HG03196 (cell line): ENCODE data around the gene IL12RB1.
"Not testable (repeated sequence)": the region's sequence is repeated elsewhere in the genome, so short reads cannot be mapped to it uniquely, and the experiment has no call there.

Experiments
- ATAC-seq: cut with Tn5 transposase; IDR thresholded peaks from one replicate; pipeline ENCODE4 v1.9.1; 2021; ENCODE audit not compliant: unreplicated experiment

The IL12RB1 gene

DNA sequence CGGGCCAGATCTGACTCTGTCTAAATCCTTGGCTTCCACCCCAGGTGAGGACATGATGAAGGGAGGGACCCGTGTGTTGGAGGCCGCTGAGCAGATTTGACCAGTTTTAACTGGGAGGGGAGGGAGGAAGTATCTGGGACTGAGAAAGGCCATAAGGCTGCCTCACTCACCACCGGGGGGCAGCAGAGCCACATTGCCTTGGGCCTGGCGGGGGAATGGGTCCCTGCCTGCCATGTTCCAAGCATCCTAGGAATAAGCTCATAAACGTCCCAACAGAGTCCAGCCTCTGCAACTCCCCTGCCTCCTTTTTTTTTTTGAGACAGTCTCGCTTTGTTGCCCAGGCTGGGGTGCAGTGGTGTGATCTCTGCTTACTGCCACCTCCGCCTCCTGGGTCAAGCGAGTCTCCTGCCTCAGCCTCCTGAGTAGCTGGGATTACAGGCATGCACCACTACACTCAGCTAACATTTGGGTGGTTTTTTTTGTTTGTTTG is 26.3 kb upstream of the IL12RB1 start:
- no peak for ATAC-seq

DNA sequence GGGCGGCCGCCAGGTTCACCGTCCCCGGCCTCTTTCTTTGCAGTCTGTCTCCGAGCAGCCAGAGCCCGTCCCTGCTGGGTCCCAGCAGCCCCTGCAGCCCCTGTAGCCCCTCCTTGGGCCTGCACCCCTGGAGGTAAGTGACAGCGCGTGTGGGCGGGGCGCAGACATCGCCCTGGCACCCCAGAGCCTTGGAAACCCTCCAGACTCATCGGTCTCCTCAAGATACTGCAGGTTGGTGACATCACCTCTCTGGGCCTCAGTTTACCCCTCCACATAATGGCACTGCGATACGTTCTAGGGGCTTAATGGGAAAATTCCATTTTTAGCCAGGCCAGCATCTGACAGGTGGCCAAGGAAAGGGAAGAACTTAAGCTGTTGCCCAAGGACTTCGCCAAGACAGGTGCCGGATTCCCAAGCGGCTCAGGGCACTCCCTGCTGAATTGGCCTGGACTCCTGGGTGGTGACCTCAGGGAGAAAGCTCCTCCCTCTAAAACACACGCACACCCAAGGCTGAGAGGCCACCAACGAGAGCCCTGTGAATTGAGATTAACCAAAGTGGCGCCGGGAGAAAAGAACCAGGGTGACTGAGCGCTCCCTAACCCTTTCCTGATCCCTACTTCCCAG is 24.0 kb upstream of the IL12RB1 start:
- ATAC-seq = no peak

DNA sequence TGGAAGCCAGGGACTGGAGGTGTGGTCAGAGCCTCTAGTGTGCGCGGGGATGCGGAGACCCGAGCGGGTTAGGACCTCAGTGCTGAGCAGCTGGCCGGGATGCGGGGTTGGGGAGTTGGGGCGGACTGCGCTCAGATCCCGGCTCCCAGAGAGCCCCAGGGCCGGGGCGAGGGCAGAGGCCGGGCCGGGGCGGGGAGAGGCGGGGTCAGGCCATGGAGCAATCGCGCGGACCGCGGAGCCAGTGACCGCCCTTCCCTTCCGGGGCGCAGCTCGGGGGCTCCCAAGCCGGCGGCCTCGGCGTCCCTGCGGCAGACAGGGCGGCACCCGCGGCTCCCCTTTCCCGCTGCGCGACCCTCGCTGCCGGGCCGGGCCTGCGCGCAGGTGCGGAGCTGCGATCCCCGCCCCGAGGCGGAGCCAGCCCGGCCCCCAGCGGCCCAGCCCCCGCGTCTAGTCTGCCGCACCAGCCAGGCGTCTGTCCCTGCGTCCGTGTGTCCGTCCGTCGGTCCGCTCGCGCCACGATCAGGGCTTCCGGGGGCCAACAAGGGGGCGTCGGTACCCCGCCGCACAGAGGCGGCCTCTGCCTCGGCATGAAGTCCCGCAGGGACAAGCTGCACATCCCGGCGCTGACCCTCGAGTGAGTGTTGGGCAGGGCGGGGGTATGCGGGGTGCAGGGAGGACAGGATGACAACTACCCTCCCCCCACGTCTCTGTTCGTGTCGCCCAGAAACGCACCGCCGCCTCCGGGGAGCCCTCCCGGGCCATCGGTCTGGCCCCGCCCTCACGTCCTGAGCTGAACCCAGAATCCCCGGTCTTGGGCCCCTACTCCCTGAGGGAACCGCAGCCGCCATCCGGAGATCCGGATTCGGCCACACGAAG is 23.2 kb upstream of the IL12RB1 start:
- ATAC-seq = no peak

DNA sequence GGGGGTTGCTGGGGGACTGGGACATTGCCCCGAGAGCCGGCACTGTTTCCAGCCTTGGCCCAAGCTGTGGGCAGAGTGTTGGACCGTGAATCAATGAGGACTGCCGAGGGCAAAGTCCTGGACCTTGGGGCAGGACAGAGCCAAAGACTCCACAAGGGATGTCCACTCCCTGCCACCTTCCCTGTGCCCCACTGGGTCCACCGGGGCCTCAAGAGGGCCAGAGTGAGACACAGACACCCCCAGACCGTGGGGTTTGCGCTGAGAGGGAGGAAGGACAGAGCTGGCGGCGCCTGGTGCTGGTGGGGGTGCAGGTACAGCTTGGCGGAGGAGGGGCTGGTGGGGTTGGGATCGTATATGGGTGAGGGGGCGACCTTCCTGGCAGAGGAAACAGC is 22.6 kb upstream of the IL12RB1 start:
- no peak for ATAC-seq

DNA sequence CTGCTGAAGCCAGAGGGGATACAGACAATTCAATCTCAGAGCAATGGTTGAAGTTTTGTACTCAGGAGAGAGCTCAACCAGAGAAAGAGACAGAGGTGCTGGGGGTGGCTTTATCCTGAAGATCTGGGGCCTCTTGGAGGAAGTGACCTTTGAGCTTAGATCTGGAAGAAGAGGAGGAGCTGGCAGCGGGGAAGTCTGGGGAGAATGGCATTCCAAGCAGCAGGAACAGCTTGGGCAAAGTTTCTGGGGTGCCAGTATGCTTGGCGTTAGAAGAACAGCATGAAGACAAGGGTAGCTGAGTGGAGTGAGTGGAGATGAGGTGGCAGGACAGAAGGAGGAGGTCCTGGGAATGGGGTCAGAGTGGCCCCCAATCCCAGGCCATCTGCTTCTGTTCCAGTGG is 22.2 kb upstream of the IL12RB1 start:
- ATAC-seq = no peak

DNA sequence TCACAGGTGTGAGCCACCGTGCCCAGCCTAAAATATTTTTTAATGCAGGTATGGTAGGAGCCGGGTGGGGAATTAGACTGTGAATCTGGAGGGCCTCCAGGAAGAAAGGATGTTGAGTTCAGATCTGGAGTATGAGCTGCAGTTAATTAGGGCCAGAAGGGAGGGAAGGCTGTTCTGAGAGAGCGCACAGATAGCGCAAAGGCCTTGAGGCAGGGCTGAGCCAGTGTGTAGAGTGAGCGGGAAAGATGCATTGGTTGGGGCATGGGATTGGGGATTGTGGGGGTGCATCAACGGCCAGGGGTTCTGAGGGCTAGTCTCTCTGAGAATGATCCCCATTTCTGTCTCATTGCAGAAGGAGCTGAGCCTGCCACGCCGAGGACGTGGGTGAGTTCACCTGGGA is 20.5 kb upstream of the IL12RB1 start:
- no peak for ATAC-seq

DNA sequence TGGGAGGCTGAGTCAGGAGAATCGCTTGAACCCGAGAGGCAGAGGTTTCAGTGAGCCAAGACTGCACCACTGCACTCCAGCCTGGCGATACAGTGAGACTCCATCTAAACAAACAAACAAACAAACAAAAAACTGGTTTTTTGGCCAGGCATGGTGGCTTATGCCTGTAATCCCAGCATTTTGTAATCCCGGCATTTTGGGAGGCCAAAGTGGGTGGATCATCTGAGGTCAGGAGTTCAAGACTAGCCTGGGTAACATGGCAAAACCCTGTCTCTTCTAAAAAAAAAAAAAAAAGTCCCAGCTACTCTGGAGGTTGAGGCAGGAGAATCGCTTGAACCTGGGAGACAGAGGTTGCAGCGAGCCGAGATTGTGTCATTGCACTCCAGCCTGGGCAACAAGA is 18.5 kb upstream of the IL12RB1 start:
- not testable (repeated sequence) for ATAC-seq

DNA sequence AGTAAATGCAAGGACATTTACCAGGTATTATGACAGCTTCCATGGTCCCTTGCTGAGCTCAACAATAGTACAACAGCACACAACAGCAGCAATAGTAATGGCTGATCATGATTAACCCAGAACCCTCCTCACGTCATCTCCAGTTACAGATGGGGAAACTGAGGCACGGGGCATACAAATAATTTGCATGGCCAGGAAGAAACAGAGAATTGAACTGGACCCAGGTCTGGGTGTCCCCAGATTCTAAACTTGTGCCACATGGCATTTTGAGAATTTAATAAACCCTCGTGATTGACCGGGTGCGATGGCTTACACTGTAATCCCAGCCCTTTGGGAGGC is 18.0 kb upstream of the IL12RB1 start:
- no peak for ATAC-seq

DNA sequence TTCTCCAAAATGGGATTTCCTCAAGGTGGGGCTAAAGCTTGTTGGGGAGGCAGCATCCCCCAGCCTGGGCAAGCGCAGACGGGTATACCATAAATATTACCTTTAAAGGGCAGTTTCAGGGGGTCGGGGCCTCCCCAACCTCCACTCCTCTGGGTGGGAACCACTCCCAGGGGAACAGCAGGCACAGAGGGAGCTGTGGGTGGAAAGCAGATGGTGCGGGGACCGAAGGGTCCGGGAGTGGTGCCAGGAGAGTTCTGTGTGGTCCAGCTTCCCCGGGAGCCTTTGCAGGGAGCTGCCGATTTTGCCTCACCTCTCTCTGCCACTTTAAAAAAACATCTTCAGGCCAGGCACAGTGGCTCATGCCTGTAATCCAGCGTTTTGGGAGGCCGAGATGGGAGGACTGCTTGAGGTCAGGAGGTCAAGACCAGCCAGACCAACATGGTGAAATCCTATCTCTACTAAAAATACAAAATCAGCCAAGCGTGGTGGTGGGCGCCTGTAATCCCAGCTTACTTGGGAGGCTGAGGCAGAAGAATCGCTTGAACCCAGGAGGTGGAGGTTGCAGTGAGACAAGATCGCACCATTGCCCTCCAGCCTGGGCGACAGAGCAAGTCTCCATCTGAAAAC is 16.3 kb upstream of the IL12RB1 start:
- ATAC-seq = no peak

DNA sequence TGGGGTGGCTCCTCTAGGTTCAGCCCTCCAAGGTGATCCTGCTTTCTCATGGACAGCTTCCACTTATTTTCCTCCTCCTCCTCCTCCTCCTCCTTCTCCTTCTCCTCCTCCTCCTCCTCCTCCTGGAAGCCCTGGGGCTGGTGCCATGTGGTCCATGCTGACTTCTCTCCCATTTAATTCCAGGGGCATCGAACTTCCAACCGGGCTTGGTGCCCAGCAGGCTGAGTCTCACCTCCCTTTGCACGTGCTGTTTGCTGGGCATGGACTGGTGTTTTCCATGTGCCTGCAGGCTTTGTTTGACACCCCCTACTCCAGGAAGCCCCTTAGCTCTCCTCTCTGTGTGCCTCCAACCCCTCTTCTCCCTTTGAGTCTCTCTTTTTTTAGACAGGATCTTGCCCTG is 14.5 kb upstream of the IL12RB1 start:
- no peak for ATAC-seq

DNA sequence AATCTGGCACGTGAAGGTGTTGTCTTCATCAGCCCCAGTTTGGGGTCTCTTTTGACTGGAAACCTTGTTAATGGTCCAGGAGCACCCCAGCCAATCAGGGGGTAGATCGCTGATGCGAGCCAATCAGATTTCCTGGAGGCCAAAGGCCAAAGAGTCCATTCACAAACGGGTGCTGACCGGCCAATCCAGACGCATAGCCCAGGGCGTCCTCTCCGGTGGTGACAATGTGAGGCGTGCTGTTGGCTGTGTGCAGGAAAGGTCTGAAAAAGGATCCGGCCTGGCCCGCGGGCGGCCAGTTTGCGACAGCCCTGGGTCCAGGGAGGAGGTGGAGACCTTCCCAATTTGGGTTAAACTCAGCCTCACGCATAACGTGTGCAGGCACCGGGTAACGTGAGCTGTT is 14.0 kb upstream of the IL12RB1 start:
- no peak for ATAC-seq

DNA sequence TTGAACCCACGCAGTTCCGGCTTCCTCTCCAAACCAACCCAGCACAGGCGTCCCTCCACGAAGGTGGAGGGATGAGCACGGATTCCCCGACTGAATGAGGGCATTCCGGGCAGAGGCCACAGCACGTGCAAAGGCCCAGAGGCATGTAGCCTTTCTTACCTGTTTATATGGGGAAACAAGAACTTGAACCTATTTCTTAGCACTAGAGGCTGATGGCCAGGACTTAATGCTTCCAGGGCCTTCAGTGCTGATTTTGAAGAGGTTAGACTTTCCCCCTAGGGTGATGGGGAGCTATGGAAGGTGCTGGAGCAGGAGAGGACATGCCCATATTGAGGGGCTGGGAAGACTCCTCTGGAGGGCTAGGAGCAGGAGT is 12.9 kb upstream of the IL12RB1 start:
- ATAC-seq = no peak

DNA sequence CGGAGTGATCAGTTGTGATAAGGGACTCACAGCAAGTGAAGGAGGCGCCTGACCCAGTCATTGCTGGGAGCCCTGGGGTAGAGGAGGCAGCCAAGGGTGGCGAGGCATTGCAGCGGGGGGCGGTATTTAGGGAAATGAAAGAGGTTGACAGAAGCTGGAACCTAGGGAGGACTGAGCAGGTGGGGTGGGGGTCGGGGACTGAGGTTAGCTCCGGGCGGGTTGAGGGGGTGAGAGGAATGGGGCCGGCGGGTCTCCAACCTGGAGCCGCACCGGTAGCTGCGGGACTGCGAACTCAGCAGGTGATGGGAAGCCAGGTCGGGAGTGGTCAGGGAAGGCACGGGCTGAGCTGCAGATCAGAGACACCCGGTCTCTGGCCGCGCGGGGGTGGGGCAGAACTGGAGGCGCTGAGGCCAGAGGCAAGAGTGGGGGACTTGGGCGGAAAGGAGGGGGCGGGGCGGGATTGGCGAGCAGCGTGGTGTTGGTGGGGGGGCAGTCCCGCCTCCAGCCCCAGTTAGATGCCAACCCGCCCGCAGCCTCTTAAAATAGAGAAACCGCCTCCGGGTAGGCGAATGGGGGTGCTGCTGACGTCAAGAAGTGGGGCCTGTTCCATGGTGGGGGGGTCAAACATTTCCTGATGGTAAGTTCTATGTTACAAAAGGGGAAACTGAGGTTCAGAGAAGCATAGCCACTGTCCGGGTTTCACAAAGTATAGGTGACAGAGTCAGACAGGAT is 12.3 kb upstream of the IL12RB1 start:
- peak; percentile 48 for ATAC-seq

DNA sequence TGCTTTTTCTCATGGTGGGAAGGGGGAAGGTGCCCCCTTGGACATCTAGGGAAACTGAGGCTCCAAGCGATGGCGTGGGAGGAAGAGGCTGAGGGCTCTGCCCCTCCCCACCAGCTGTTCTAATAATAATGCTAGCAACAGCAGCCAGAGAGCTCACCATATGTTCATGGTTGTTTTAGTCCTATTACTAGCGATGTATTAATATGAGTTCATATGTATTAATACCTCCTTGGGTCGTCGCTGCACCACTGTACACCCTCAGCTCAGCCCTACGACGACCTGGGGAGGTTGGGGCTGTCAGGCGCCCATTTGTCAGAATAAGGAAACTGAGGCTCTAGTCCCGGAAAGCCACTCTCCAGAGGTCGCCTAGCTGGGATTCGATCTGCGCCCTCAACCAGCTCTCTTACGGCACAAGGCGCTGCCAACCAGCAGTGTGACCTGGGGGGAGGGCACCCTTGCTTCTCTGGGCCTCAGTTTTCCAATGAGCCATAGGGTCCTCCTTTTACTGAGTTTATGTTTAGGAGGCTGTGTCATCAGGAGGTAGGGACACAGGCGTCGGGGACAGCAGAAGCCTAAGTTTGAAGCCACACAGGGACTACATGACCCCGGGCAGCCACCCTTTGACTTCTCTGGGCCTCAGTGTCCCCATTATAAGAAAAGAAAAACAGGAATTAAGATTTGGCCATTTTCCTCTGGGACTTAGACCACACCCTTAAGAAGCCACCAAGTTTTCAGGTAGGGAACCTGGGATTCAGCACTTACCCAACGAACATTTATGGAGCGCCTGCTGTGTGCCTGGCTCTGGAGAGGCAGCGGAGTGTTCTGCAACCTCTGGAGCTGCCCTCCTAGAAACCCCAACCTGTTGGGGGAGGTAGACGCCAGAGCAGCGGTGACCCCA is 11.5 kb upstream of the IL12RB1 start:
- no peak for ATAC-seq

DNA sequence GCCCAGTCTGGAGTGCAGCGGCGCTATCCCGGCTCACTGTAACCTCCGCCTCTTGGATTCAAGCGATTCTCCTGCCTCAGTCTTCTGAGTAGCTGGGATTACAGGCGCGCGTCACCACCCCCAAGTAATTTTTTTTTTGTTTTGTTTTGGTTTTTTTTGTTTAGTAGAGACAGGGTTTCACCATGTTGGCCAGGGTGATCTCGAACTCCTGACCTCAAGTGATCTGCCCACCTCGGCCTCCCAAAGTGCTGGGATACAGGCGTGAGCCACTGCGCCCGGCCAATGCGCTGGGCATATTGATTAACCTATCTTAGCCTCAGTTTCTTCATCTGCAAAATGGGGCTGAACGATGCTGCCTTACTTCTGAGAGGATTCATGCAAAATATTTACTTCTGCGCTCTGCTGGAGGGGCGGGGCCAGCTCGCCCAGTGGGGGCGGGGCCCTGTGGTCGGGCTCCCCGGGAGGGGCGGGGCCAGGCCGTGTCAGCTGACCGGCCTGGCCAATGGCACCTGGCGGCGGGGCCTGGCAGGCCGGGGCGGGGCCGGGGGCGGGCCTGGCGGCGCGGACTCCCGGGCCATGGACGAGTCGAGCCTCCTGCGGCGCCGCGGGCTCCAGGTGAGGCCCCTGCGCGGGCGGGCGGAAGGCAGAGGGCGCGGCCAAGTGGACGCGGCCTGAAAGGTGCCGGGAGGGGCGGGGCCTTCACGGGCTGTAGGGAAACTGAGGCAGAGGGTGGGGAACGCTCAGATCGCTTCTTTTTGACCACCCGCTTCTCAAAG is 10.7 kb upstream of the IL12RB1 start, which contains the start of gene MAST3:
Gene MAST3, plus strand, starts transcription at position 562 of the 776 bp plus-strand sequence. Its CDS starts 15 bp downstream, at position 577.
- ATAC-seq = peak; percentile 60

DNA sequence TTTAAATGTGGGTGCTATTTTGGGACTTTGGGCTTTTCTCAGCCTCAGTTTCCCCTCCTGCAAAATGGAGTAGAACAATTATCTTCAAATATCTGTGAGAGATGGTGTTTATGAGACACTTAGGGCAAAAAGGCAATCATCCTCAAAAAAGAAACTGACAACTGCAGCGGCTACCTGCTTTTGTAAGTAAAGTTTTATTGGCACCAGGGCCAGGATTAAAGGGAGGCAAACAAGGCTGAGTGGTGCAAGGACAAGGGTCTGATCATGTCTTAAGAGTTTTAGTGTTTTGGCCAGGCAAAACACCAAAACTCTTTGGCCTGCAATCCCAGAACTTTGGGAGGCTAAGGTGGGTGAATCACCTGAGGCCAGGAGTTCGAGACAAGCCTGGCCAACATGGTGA is 9.5 kb upstream of the IL12RB1 start:
- no peak for ATAC-seq

DNA sequence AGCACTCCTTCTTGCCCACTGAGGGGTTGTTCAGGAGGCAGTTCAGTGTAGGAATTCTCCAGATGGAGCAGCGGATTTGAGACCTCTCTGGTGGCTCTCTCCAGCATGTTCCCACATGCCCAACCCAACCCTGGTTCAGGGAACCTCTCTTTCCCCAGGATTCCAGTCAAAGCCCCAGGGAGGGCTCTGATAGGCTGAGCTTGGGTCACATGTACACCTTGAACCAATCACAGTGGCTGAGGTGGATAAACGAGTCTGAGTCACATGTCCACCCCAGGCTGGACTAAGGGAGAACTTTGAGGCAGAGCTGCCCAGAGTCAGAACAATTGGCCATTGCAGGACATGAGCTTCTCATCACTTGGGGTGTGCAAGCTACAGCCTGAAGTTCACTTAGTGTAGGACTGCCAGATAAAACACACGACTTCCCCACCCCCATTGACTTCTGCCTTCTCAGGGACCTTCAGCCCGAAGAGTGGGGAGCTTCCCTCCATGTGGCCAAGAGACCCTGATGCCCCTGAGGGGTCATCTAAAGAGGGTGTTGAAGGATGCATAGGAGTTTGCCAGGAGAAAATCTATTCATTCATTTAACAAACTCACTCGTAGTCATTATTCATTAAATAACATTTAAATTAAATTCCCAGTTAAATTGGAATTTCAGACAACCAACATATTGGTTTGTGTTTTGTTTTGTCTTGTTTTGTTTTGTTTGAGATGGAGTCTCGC is 6.9 kb upstream of the IL12RB1 start:
- no peak for ATAC-seq

DNA sequence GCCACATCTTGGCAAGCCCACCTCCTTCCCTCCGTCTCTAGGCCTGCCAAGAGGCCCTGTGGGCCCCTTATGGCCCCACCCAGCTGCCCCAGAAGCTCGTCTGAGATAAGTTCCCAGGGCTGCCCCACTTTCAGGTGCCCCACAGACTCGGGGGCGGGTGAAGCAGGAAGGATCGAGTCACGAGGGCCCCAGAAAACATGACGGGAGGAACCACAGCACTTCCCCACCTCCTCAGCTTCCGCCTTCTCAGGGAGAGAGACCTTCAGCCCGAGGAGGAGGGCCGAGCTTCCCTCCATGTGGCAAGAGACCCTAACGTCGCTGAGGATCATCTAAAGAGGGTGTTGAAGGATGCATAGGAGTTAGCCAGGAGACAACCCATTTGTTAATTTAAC is 4.5 kb upstream of the IL12RB1 start:
- peak; percentile 39 for ATAC-seq
